NCI-H82 (cell line): ENCODE data around the gene LIN37.

ENCODE experiments used
- DNase-seq: peaks from one replicate; lab custom pipeline; 2025; lab: John Stamatoyannopoulos, UW

Gene LIN37

DNA sequence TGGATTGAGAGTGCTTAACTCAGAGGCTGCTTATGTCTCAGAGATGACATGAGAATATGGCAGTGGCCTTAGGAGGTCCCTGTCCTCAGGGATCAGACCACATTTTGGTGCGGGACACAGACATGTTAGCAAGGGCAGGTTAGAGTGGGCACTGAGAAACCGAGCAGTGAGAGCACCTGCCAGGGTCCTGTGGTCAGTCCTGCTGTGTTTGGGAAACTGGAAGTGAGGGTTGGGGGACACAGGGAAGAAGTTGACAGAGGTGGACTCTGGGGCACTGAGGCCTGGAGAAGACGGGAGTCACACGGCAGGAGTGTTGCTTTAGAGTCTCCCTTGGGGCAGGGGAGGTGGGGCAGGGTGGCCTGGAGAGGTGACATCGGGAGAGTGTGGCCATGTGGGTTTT lies 13.5 kb upstream of the LIN37 start:
- no peak for DNase-seq

DNA sequence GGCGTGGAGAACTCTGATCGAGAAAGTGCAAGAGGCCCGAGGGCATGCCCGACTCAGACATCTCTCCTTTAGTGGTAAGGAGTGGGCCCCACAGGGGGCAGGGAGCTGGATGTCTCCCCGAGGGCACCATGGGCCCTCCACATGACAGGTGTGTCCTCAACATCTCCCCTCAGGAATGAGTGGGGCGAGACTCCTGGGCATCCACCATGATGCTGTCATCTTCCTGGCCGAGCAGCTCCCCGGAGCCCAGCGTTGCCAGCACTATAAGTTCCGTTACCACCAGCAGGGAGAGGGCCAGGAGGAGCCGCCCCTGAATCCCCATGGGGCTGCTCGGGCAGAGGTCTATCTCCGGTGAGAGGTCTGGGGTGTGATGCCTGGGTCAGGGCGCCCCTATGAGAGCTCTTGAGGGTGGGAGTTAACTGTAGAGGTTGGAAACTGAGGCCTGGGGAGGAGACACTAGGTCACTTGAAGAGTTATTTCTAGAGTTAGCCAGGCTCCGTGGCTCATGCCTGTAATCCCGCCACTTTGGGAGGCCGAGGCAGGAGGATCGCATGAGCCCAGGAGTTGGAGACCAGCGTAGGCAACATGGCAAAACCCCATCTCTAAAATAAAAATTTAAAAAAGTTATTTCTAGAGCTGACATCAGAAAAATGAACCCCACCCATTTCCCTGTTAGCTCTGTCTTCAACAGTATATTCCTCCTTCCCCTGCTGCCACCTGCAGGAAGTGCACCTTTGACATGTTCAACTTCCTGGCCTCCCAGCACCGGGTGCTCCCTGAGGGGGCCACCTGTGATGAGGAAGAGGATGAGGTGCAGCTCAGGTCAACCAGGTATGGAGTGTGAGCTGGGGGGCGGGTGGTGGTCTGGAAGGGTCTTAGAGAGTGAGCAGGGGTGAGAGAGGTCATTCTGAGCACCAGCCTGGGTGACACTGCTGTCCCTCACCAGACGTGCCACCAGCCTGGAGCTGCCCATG lies 11.2 kb upstream of the LIN37 start:
- peak; percentile 14 for DNase-seq

DNA sequence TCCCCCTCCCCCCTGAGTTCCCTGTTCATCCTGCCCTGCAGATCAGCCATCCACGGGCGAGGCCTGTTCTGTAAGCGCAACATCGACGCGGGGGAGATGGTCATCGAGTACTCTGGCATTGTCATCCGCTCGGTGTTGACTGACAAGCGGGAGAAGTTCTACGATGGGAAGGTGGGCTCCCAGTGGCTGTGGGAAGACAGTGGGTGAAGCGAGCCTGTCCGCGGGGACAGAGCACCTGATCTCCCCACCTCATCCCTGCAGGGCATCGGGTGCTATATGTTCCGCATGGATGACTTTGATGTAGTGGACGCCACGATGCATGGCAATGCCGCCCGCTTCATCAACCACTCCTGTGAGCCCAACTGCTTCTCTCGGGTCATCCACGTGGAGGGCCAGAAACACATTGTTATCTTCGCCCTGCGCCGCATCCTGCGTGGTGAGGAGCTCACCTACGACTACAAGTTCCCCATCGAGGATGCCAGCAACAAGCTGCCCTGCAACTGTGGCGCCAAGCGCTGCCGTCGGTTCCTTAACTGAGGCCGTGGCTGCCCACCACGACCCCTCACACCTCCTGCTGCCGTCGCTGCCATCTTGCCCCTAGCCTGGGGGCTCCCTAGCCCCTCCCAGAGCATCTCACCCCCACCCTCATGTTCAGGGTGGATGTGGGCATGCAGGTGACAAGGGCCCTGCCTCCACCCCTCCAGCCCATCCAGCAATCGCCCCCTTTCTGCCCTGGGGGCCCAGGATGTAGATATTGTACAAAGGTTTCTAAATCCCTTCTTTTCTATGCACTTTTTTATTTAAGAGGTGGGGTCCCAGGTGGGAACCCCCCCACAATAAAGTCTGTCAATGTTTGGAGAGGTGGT lies 10.1 kb upstream of the LIN37 start:
- no peak for DNase-seq

DNA sequence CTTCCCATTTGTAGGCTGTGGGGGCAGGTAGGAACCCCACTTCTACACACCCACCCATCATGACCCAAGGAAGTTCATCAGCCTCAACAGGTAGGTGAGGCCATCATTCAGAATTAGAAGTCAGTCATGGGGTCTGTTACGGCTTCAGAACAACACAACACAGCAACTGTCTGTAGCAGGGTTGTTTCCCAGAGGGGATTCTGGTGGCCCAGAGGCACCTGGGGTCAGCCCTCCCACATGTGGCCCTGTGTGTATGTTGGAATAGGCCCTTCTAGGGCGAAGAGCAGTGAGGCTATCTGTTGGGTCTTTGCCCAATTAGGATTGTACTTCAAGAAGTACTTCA lies 9.5 kb upstream of the LIN37 start:
- DNase-seq, result peak; percentile 29

DNA sequence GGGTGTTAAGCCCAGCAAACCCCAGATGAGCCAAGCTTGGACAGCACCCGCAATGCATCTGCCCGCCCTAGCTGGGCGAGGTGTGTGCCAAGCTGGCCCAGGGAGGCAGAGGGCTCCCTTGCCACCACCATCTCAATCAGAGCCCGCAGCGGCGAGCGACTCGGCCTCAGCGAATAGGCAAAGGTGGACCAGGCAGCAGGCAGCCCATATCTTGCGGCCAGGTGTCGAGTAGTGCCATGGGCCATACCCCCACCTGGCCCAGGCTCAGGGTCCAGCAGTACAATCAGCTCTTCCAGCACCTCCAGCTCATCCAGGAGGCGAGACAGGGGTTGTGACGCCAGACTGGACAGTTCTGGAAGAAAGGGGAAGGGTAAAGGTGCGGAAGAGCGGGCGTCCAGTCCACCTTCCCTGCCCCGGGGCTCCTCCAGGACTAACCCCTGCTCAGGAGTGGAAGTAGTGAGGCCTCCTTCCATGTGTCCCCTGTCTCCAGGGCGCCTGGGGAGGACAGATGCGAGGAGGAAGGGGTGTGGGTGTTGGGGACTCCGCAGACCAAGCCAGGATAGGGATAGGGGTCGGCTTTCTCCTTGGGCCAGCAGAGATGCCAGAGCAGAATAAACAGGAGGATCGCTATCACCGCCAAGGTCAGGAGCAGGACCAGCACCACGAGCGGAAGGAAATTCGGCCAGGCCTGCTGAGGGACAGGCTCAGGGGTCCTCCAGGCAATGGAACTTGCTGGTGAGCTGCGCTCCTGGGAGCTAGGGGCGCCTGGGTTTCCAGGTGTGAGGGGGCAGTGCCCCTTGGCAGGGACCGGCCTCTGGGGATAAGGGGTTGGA lies 8.9 kb upstream of the LIN37 start:
- no peak for DNase-seq

DNA sequence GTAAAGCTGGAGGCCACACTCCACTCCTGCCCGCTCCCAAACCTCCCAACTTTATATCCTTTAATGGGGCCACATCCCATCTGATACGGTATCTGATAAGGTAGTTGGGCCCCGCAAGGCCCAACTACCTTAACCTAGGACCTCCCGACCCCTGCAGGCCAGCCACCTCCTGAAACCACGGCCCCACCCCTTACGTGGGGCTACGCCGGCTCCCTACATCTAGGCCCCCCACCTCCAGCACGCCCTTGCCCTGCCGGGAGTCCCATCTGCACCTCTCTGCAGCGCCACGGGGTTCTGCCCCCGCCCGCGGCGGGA lies 8.3 kb upstream of the LIN37 start:
- DNase-seq, result no peak

DNA sequence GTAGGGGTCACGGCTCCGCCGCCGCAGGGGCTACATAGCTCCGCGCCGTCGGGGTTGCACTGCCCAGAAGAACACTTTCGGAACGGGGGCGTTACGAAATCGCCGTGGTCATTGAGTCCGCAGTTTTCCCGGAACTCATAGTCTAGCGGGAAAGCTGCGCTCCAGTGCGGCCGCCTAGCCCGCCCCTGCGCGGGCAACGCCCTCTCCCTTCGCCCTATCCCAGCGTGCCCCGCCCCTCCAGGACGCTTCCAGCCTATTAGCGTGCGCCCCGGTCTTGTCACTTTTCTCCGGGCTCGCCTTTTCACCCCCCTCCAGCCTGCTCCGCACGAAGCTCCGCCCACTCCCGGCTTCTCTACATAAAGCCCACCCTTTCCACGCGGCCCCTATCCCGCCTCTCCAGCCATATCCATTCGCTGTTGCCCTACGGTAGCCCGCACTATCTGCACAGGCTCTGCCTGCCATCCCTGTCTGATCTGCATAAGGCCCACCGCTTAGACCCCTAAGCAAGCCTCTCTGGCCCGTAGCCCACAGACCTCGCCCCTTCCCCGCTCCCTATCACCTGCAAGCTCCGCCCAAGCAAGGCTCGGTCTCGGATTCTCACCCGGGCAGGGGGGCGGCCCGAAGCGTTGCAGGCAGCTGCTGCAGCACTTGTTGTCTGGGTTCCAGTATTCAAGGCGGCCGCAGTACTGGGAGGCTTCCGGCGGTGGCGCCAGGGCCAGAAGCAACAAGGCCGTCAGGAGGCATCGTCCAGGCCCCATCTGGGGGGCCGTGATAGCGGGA lies 7.8 kb upstream of the LIN37 start:
- DNase-seq, result peak; percentile 100

DNA sequence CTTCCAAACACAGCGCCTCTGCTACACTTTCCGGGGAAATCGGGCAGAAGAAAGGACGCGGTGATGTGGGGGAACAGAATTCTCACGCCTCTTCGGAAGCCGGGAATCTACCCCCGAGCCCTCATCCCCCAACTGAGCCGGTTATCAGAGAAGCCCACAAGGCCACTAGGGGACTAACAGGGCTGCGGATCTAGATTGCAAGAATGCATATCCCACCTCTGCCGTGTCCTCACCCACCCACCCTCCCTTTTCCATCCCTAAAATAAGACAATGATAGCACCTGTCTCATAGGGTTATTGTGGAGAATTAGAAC lies 7.2 kb upstream of the LIN37 start:
- DNase-seq, result no peak

DNA sequence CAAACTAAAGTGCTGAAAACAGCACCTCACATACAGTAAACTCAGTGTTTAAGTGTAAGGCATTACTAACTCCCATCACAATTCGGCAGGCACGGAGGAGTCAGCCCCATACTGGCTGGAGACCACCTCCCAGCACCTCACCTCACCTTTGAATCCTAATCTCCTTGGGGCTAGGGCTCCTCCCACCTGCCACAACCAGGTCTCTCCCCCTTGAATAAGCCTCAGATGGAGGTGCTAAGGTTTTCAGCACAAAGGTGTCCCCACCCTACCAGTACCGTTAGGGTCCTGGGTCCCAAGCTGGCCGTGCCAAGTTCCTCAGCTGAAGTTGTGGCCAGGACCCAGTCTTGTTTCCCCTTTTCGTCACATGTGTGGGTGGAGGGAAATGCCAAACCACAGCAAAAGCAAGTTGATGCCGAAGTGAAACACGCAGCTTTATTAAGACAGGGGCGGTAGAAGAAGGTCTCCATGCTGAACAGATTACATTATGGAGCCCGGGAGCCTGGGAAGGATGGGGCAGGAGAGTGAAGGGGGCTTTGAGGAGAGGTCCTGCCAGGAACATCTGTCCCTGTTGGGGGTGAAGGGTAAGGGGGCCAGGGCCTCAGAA lies 6.2 kb upstream of the LIN37 start, which contains the start of gene IGFLR1:
Gene IGFLR1, minus strand, starts transcription at position 332 of the 604 bp plus-strand sequence. CDS start 1,272 bp downstream, outside the sequence.
- DNase-seq, result peak; percentile 16

DNA sequence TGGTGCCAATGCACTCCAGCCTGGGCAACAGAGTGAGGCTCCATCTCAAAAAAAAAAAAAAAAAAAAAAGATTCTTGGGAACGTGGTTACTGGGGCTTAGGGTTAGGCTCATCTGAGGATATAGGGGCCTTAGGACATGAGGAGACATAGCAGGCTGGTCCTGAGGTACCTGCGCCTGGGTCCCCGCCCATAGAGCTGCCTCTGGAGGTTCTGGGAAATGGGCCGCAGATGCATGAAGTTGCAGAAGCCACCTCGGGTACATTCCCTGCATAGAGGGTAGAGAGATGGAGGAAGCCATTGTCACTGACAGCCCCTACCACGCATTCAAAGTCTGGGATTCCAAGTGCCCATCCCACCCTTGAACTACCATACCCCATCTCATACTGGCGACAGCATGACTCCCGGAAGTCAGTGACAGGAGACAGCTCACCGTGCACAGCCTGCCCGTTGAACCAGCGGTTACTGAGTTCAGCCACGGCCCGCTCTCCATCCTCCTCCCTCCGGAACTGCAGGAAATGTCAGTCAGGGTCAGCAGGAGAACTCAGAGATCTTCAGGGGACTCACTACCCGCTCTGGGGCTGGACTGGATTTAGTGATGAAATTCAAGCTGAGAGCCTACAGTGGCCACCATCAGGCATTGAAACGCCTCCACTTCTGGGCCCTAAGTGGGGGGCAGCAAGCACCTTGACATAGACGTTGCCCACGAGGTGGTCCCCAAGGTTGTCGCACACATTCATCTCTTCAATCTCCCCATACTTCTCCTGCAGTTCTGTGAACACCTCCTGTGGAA lies 4.5 kb upstream of the LIN37 start:
- no peak for DNase-seq

DNA sequence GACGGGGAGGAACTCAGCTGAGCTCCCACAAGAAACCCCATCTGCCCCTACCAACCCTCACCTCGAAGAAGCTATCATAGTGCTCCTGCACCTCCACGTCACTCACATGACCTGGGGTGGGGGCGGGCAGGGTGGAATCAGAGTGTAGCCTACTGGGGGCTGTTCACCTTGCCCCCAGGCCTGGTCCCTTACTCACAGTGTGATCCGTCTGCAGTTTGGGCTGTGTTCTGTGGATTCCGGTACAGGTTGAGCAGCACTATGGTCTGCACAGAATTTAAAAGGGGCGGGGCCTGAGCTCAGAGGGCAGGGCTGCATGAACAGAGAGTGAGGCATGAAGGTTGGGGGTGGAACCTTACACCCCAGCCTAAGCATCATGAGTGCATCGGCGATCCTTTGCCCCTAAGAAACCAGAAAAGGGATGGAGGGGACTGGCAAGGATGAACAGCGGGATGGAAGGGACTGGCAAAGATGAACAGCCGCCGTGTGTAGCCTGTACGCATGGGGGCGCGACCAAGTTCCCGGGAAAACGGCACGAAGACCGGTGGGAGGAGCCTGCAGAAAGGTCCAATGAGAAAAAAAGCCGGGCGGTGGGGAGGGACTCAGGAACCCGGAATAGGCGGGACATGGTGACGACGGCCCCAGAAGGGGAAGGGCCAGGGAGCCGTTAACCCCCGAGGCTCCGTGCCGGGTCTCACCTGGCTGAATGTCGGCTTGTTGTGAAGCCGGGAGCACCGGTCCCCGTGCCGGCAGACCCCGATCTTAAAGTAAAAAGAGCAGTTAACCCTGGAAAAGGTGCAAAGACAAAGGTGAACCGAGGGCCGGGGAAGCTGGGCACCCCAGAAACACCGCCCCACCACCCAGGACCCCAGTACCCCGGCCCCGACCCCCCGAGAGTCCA lies 3.7 kb upstream of the LIN37 start:
- peak; percentile 99 for DNase-seq

DNA sequence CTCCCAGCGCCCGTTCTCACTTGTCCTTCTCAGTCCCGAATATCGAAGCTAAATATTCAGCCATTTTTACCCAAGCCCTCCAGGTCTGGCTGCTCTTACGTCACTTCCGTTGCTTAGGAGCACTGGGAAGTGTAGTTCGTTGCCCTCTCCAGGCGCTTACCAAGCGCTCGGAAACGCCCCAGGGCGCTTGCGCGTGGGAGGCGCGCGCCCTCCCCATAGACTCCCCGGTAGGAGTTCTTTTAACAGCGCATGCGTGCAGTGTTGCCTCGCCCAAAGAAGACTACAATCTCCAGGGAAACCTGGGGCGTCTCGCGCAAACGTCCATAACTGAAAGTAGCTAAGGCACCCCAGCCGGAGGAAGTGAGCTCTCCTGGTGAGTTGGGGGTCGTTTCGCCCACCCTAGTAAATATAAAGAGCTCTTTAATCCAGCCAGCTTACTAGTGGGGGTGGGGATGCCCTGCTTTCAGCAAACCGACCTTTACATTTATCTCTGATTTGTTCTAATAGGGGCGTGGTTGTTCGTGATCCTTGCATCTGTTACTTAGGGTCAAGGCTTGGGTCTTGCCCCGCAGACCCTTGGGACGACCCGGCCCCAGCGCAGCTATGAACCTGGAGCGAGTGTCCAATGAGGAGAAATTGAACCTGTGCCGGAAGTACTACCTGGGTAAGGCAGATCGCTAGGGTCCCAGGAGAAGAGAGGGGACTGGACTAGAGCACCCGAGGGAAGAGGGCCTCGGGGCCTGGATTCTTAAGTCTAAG lies 2.9 kb upstream of the LIN37 start, which contains the start of the genes PSENEN and U2AF1L4:
Gene PSENEN, plus strand, starts transcription at position 324 of the 759 bp plus-strand sequence. Its CDS starts 280 bp downstream, at position 604.
Gene U2AF1L4, minus strand, starts transcription at position 91 of the 759 bp plus-strand sequence. Its CDS starts 27 bp downstream, at position 64.
- DNase-seq, result peak; percentile 100

DNA sequence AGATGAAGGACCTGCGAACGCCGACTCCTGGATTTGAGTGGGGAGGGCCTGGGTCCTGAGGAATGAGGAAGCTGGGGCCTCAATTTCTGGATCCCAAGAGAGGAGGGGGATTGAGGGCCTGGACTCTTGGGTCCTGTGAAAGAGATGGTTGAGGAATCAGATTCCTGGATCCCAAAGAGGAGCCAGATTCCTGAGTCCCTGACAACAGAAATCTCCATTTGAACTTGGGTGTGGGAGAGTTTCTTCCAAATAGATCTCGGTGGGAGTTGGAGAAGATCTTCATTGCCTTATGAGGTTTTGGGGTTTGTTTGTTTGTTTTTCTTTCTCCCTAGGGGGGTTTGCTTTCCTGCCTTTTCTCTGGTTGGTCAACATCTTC lies 2.3 kb upstream of the LIN37 start:
- DNase-seq, result no peak

DNA sequence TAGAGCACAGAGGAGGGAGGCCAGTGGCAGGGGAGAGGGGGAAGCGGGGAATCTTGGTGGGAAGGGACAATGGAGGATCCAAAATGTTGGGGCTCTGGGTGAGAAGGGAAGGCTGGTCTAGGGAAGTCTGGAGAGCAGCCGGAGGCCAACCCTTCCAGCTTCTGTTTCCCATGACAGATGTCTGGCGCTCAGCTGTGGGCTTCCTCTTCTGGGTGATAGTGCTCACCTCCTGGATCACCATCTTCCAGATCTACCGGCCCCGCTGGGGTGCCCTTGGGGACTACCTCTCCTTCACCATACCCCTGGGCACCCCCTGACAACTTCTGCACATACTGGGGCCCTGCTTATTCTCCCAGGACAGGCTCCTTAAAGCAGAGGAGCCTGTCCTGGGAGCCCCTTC lies 1.8 kb upstream of the LIN37 start:
- DNase-seq, result no peak

DNA sequence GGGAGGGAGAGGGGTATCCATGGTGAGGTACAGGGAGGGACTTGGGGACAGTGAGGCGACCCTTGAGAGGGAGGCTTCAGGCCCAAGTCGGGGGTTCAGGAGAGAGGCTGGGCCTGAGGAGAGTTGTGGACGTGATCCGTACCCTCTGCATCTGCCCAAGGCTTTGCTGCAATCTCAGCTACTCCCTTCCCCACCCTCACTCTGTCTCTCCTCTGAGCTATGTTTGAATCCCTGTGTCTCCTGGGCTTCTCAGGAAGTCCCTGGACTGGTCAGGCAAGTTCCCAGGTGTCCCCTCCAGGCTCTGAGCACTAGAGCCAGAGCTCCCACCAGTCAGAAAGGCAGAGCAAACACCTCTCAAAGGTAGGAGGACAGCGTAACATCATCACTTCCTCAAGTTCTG lies 1.8 kb downstream of the LIN37 start:
- DNase-seq, result no peak

DNA sequence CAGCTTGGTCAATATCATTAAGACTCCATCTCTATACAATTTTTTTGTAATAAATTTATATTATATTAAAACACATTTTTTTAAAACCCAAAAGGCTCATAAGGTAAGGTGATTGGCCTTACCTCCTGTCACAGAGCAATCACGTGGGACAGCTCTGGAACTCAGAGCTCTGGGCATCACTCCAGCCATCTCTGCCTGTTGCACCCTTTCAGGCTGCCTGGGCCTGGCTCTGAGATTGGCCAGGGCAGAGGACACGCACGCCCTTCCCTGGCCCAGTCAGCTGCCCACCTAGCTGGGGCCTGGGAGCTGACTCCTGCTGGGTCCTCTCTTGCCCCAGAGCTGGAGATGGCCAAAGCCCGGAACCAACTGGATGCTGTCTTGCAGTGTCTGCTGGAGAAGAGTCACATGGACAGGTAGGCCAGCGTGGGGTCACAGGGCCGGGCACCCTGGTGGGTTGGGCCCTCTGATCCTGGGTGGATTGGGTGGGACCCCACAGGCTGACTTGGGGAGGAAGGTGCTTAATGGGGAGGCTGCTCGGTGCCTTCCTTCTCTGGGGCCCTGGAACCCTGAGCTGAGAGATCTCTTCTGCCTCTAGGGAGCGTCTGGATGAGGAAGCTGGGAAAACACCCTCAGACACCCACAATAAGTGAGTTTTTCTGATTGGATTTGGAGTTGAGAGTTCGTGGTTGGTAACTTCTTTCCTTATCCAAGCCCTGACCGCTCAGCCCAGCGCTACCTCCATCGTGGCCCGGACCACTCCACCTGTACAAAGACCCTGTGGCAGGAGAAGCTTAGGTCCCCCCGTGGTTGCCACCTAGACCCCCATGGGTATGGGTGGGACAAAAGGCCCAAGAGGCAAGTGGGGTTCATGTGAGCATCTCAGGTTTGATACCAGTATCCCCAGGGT lies 3.7 kb downstream of the LIN37 start:
- no peak for DNase-seq

DNA sequence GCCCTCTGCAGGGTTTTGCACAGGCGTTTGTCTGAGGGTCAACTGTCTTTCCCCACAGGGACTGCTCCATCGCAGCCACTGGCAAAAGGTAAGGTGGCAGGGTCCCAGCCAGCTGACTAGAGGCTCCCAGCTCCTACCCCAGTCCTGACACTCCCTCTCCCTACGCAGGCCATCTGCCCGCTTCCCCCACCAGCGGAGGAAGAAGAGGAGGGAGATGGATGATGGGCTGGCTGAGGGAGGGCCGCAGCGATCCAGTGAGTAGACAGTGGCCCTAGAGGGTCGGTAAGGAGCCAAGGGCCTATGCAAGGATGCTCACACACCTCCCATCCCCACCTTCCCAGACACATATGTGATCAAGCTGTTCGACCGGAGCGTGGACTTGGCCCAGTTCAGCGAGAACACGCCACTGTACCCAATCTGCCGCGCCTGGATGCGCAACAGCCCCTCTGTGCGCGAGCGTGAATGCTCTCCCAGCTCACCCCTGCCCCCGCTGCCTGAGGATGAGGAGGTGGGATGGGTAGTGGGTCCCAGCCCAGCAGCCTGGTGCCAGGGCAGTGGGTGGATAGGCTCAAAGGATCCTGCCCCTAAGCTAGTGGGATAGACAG lies 4.5 kb downstream of the LIN37 start:
- no peak for DNase-seq
